HG03095 (cell line): ENCODE results near the gene ZFAND4.
"Not testable (repeated sequence)": the region's sequence is repeated elsewhere in the genome, so short reads cannot be mapped to it uniquely, and the experiment has no call there.

ENCODE experiments used
- ATAC-seq: cut with Tn5 transposase; IDR thresholded peaks from one replicate; pipeline ENCODE4 v1.9.1; 2021; ENCODE audit warnings: moderate library complexity; ENCODE audit not compliant: unreplicated experiment

Gene ZFAND4

GRCh38 chr10:45644527-45644926 is 28.0 kb downstream of the ZFAND4 start:
- no peak for ATAC-seq

- no peak for ATAC-seq
Observed at GRCh38 chr10:45640941-45641340, 31.6 kb downstream of the ZFAND4 start.

- no peak for ATAC-seq
Observed at GRCh38 chr10:45640049-45640448, 32.5 kb downstream of the ZFAND4 start.

- ATAC-seq = no peak
Observed at GRCh38 chr10:45627412-45628048, 45.0 kb downstream of the ZFAND4 start.

GRCh38 chr10:45625879-45626278 is 46.7 kb downstream of the ZFAND4 start:
- ATAC-seq = no peak

- no peak for ATAC-seq
Observed at GRCh38 chr10:45624724-45625123, 47.8 kb downstream of the ZFAND4 start.

GRCh38 chr10:45614869-45615268 is 57.7 kb downstream of the ZFAND4 start:
- ATAC-seq = no peak

GRCh38 chr10:45612741-45613140 is 59.8 kb downstream of the ZFAND4 start:
- ATAC-seq = no peak

GRCh38 chr10:45608052-45608451 is 64.5 kb downstream of the ZFAND4 start:
- no peak for ATAC-seq

GRCh38 chr10:45607276-45607675 is 65.3 kb downstream of the ZFAND4 start:
- ATAC-seq = no peak

- ATAC-seq = no peak
Observed at GRCh38 chr10:45602836-45603235, 69.7 kb downstream of the ZFAND4 start.

GRCh38 chr10:45602082-45602730 is 70.4 kb downstream of the ZFAND4 start:
- no peak for ATAC-seq

- not testable (repeated sequence) for ATAC-seq
Observed at GRCh38 chr10:45601254-45601930, 71.2 kb downstream of the ZFAND4 start.

- ATAC-seq = not testable (repeated sequence)
Observed at GRCh38 chr10:45600337-45601253, 72.0 kb downstream of the ZFAND4 start.

- no peak for ATAC-seq
Observed at GRCh38 chr10:45599646-45600045, 72.9 kb downstream of the ZFAND4 start.

- no peak for ATAC-seq
Observed at GRCh38 chr10:45599021-45599603, 73.5 kb downstream of the ZFAND4 start.

GRCh38 chr10:45596526-45596925 is 76.0 kb downstream of the ZFAND4 start:
- ATAC-seq = no peak

- peak; percentile 88 for ATAC-seq
Observed at GRCh38 chr10:45594276-45595157, 78.1 kb downstream of the ZFAND4 start.

- no peak for ATAC-seq
Observed at GRCh38 chr10:45593938-45594275, 78.7 kb downstream of the ZFAND4 start.

GRCh38 chr10:45592926-45593325 is 79.6 kb downstream of the ZFAND4 start:
- ATAC-seq = no peak
